NCI-H526 (cell line): Measurements from ENCODE around the gene DRICH1.
A peak's percentile ranks its signal among the peaks of the same experiment; 100 is the strongest.
"Not testable (repeated sequence)": the region's sequence is repeated elsewhere in the genome, so short reads cannot be mapped to it uniquely, and the experiment has no call there.

Experiments used
- DNase-seq, 2 experiments: peaks; one replicate each; lab custom pipeline; 2025; lab: John Stamatoyannopoulos, UW

DRICH1 gene

DNA sequence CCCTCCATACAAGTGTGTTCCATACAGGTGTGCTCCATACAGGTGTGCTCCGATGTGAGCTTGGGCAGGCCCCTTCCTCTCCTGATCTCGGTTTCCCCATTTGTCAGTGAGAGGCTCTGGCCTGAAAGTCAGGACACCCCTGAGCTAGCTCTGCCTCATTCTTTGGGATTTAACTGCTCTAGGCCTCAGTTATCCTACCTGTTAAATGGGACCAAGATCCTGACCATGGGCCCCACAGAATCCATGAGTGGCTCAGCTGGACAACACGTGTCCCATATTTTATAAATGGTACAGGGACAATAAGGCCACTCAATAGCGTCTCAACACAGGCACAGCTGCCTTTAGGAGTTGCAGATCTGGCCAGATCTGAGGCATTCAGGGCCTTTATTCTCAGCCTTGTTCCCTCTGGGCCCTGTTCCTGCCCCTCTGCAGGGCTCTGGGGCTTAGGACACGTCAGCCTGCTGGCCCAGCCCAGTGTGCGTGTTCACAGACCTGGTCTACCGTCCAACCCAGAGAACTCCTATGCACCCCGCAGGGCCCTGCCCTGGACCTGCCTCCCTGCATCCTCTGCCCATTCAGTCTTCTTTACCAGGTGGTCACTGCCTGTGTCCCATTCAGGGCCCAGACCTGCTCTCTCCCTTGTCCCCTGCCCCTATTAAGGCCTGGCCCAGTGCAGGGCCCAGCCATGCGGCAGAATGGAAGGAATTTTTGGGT lies 33.2 kb downstream of the DRICH1 start:
- DNase-seq, result no peak

DNA sequence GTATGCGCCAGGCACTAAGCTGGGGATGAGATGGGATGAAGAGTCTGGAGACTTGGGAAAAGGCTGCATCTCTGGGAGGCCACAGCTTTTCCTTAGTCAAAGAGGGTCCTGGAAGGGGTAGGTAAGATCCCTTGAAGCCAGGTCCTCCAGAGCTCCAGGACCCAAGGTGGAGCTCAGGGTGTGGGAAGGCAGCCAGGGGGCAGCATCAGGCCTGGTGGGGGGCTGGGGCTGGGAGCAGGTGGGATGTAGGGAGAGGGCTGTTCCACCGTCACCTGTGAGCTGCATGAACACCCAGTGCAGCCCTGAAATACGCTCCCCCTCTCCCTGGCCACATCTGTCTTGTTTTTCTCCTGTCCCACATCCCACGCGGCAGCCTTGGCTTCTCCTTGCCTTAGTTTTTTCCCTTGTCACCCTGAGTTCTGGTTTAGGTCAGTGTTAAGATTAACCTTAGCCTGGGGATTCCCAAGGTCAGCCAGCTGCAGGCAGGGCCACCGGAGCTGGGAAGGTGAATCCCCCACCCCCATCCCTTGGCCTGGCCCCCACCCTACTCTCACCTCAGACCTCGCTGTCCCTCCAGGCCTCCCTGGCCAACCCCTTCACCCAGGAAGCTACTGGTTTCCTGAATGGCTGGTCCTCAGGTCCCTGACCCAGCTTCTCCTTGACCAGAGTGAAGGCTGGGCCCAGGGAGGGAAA lies 34.4 kb downstream of the DRICH1 start:
- not testable (repeated sequence) for DNase-seq

DNA sequence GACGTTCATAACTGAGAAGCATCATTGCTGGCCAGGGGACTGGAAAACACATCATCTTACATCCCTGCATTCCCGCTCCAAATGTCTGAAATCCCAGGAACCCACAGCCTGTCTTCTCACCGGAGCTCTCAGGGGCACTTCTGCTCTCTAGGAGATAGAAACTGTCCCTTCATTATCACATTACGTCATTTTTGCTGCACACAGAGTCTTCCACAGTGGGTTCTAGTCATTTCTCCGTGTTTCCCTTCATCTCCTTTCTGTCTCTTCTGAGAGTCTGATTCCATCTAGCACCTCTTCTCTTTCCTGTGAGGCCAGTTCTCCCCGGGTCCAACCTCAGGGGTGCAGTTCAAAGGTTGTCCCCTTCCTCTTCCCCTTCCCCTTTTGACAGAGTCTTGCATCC lies 36.2 kb downstream of the DRICH1 start:
- DNase-seq, result not testable (repeated sequence)

DNA sequence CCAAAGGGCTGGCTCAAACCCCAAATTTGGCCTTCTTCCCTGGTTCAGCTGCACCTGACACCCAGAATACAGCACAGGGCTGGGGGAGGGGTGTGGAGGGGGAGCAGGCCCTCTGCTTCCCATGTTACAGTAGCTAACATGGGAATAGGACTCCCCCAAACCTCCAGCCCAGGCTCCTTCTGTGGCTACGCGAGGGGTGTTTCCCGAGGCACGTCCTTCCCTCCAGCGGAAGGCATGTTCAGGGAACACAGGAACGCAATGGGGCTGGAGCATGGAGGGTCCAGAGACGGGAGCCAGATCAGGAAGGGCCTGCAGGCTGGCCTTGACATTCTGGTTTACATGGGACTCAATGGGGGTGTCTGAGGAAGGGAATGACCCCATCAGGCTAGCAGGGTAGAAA lies 40.3 kb downstream of the DRICH1 start:
- no peak for DNase-seq

DNA sequence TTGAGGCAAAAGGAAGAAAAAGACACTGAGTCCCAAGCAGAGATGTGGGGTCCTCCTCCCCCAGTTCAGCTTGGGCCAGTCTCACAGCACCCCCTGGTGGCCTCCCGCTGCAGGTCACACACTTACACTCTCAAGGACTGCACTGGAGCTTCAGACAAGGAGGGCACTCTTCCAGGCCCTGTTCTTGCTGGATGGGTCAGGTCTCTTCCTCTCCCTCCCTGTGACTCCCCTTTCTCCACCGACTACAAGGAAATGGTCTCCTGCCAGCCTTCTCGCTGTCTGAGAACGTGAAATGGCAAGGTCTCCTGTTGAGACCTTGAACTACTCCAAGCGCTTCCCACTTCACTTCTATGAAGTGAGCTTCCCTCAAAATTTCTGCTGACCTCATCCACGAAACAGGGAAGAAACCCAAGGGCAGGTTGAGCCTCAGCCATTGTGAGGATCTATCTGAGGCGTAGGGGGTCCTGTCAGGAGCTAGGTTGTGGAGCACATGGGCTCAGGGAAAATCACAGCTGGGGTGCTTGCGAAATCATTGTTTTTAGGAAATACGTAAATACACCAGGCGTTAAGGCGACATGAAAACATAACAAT lies 40.8 kb downstream of the DRICH1 start:
- DNase-seq, result peak in 1 of 2 experiments; percentile 50

DNA sequence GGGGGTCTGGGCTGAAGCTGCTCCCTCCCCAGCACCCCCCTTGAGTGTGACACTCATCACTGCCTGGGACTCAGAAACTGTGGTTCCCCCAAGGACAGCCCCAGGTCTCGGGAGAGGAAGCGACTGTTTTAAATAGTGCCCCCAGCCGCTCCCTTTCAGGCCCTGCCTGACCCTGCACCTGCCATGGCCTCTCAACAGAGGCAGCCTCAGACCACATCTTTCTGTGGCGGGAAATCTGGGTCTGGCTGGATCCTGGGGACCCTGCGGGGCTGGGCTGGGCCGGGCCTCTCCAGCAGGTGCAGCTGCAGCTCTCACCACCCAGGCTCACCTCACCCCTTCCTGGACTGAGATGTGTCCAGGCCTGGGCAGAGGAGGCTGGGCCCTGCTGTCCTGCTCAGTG lies 48.3 kb downstream of the DRICH1 start:
- no peak for DNase-seq

DNA sequence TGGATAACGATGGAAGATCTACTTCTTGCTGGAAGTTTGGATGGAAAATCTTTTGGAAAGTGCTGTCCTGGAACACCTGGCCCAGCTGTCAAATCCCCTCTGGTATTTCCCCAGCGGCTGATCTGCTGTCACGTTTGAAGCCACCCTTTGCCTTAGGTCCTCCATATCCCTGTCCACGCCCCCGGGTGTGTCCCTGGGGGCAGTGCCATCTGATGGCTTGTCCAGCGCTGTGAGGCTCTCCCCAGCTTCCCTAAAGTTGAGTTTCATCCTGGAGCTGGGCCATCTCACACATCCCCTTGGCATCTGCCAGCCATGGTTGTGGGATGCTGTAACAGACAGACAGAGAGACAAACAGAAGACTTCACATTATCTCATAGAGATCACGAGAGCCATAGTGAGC lies 49.0 kb downstream of the DRICH1 start:
- DNase-seq, result no peak

DNA sequence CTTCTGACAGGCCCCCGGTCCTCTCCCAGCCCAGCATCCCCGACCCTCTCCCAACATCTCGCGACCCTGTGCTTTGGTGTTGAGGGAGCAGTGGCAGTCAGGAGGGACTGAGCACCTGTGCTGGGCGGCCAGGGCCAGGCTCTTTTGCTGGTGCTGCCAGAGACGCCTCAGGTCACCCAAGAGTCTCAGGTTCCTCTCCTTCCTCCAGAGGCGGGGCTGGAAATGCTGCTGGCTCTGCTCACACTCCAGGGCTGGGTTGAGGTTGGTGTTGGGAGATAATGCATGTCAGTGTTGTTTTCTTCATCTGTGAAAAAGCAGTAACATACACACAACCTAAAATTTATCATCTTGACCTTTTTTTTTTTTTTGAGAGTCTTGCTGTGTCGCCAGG lies 50.9 kb downstream of the DRICH1 start:
- no peak for DNase-seq

DNA sequence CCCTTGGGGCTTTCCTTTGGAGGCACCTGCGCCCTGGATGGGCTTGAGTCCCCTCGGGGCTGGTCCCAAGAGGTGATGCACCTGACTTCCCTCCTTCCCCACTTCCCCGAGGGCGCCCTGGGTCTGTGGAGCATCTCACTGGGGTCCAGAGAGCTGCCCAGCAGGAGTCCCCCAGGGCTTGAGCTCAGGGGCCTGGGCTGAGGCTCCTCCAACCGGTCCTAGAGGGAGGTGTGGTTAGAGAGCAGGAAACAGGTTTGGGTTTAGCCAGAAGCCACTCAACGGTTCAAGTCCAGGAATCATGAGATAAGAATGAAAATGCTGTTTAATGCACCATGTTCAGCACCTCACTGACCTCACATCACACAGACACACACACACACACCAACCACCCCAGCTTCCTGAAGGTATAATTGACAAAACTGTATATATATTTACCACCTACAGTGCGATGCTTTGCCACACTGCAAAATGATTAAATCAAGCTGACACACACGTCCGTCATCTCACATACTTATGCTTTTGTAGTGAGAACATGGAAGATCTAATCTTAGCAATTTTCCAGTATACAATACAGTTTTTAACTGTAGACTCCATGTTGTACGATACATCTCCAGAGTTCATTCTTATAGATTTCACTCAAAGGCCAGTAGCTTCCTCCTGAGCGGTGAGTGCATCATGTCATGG lies 51.4 kb downstream of the DRICH1 start:
- no peak for DNase-seq

DNA sequence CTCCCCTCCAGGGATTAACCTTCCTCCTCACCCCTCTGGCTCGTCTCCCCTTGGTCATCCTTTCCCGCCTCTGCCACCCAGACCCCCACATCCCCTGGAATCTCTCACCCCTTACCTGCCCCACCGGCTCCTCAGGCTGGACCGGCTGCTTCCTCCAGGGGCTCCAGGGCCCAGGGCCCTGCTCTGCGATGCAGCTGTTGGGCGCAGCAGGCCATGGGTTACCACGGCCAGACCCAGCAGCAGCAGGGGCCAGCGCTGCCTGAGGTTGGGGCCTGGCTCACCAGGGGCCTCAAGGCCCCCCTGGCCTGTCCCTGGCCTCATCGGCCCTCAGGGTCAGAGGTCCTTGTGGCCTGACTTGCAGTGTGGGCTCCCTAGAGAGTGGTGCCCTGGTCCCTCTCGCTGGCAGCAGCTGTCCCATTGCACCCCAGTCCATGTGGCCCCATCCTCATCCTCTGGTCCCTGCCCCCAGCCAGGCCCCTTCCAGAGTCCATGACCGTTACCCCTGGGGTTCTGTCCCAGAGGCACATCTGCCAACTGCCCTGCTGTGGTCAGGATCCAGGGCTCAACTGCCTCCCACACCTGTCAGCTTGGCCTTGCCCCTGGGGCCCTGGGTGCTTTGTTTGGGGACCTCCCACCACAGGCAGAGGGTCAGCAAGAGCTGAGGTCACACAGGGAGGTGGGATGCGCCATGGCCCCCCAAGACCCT lies 52.1 kb downstream of the DRICH1 start, which contains the start of gene IGLL1:
TSS of gene IGLL1 (minus strand) at position 421 of the 706 bp plus-strand sequence. CDS start at position 321, 100 bp downstream.
- no peak for DNase-seq

DNA sequence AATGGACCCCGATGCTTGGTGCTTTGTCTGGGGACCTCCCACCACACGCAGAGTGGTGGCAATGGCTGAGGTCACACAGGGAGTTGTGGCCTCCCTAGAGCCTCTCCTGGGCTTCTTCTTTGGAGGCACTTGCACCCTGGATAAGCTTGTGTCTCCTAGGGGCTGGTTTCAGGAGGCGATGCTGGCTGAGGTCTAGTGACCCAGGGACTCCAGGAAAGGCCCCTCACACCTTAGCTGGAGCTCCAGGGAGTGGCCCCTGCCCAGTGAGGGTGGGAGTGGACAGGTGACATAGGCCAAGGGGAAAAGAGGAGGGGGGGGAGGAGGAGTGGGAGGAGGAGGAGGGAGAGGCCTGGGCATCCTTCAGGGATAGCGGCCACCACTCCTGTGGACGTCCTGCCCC lies 52.8 kb downstream of the DRICH1 start:
- DNase-seq, result no peak

DNA sequence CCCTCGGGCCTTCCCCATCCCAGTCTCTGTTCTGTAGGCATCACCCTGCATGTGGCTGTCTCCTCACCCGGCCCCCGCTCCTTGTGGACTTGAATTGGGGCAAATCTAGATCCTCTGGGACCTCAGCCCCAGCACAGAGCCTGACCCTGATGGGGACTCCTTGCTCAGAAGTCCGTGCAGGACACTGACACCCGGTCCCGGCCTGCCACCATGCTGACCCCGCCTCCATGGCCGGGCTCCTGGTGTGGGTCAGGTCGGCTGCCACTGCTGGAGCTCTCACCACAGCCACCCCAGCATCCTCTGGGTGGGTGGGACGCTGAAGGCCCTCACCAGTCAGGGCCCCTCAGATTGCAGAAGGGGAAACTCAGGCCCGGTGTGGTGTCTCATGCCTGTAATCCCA lies 53.8 kb downstream of the DRICH1 start:
- no peak for DNase-seq

DNA sequence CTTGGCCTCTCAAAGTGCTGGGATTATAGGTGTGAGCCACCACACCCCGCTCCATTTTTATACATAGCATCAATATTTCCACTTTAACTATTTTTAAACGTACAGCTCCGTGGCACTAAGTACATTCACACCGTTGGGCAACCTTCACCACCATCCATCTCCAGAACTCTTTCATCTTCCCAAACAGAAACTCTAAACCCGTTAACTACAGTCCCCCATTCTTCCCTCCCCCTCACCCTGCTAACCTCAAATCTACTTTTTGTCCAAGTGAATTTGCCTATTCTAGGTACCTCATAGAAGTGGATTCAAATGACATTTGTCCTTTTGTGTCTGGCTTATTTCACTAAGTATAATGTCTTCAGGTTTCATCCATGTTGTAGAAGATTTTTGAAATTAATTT lies 55.4 kb downstream of the DRICH1 start:
- no peak for DNase-seq

DNA sequence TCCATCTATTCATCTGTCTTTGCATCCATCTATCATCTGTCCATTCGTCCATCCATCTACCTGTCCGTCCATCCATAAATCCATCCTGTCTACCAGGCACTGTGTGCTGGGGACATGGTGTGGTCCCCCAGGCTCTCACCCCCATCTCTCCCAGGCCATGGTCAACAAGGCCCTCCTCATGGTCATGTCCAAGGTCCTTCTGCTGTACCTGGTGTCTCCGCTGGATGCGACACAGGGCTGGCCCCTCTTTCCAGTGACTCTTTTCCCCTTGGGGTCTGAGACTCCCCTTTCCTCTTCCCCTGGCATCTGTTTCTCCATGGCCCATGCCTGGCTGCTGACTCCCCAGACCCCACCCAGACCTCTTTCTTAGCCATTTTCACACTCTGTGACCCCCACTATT lies 56.5 kb downstream of the DRICH1 start:
- no peak for DNase-seq

DNA sequence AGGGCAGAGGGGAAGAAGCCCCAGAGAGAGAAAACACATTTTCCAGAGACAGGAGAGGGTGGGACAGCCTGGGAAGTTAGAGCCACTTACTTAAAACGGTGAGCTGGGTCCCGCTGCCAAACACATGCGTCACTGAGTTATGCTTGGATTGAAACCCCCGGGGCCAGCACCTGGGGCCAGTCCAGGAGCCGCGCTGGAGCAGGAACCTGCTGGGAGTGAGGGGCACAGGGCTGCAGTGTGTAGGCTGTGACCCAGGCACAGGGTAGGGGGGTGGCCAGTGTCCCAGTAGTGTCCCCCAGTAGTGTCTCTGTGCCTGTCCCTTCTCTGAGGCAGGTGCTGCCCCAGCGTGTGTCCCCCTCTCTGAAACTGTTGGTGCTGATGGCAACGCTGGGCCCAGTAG lies 57.2 kb downstream of the DRICH1 start:
- no peak for DNase-seq

DNA sequence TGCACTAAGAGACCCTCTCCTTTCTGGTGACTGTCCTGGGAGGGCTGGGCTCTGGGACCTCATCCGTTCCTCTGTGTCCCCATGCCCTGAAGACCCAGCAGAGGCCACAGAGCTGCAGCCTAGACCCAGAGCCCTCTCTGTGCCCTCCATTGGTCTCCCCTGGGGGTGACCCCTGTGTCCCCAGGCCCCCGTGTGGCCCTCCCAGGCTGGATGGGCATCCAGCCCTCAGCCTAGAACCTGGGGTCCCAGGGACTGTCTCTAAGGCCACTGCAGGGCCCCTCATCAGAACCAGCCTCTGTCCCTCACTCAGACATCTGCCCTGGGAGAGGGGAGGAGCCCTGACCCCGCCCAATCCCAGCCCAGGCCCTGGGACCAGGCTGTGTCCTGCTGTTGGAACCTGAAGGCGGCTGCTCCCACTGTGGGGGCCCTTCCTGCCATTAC lies 57.7 kb downstream of the DRICH1 start:
- no peak for DNase-seq

DNA sequence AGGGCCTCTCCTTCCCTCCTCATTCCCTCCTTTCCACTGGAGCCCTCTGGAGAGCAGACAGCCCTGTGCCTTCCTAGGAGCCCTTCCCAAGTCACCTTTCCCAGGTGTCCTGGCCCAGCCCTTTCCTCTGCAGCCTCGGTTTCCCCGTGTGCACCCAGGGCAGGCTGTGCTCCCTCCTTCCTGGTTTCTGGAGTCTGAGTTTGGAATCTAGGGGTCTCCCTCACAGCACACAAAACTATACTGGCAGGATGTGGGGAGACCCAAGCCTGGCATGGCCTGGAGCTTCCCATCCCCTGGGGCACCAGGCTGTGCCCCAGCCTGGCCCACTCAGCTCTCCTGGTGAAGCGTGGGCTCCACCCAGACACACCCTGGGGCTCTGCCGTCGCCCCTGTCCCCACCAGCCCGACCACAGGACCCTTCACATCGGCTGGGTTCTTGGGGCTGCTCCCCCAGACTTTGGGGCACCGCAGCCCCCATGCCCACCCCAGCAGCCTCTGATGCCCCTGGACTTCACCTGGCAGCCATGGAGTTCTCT lies 58.4 kb downstream of the DRICH1 start:
- DNase-seq, result not testable (repeated sequence)

DNA sequence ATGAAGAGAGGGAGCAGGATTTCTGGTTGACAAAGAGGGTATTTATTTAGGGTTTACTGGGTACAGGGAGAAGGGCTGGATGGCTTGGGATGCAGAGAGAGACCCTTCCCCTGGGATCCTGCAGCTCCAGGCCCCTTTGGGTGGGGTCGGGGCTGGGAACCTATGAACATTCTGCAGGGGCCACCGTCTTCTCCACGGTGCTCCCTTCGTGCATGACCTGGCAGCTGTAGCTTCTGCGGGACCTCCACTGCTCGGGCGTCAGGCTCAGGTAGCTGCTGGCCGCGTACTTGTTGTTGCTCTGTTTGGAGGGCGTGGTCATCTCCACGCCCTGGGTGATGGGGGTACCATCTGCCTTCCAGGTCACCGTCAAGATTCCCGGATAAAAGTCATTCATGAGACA lies 59.0 kb downstream of the DRICH1 start:
- DNase-seq, result not testable (repeated sequence)

DNA sequence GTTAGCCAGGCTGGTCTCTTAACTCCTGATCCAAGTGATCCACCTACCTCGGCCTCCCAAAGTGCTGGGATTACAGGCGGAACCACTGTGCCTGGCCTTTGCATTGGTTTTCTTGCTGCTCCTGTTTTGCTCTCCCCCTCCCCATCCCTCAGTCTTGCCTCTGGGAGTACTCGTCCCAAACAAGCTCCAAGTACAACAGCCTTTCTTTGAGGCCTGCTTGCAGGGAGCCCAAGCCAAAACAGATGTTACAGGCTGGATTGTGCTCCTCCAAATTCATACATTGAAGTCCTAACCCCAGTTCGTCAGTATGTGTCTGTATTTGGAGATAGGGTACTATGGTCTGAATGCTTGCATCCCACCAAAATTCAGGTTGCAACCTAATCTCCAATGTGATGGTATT lies 60.6 kb downstream of the DRICH1 start:
- DNase-seq, result no peak

DNA sequence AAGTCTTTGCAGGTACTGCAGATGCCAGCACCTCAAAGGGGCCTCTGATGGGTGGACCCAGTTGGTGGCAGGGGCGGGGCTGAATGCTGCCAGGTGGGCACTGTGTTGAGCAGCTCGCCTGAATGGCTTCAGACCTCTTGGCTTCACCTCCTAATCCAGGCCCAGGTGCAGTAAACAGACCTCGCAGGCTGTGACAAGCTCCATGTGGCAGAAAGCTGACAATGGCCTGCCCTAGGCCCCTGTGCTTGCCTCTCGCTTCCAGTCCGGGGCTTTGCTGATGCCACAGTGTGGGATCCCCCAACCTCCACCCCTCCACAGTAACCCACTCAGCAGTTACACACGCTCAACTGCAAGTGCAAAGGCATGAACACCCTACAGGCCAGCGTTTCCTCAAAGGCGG lies 61.4 kb downstream of the DRICH1 start:
- no peak for DNase-seq

DNA sequence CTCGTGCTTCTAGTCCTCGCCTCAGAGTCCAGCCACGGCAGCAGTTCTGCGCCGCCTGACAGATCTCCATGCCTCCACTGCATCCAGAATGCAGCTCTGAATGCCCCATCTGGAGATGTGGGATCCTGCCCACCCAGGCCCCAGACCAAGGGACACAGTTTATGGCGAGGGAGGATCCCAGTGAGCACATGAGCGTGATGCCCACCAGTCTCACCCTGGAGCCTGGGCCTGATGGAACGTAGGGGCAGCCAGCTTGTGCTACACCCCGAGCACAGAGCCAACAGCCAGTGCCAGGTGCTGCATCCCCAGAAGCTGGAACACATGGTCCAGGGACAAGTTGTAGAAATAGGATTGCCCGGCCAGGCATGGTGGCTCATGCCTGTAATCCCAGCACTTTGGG lies 62.4 kb downstream of the DRICH1 start:
- no peak for DNase-seq

DNA sequence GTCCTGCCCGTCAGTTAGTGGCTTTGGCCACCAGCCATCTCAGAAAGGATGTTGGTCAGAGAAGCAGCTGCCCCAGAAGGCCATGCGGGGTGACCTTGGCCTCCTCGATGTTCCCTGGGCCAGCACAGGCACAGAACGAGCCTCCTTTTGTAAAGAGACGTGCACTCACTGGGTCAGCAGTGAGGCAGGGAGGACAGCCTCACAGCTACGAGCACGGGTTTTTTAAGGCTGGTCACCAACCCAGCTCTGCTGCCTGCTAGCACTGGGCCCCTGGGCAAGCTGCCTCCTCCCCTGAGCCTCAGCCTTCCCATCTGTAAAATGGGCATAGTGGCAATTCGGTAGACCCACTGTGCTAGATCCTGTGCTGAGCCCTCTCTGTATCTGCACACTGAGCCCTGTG lies 62.8 kb downstream of the DRICH1 start:
- no peak for DNase-seq
